IMR-90 (cell line): ENCODE measurements around the gene ABCA3. TPM values are rescaled to one million over a fixed set of nuclear protein-coding genes. Genes with fewer than 3 reads are reported as not detected.

Source experiments
- ATAC-seq: fragments of 200-7000 bp; cut with Tn5 transposase; 2 replicates; pipeline ENCODE4 v1.9.1; 2020; ENCODE audit warnings: low read depth, mild to moderate bottlenecking, moderate library complexity
- BruUV-seq: library from RNA; stranded (reverse); fragments of 400-500 nt; replicated peaks from 2 replicates; lab custom pipeline; 2021; lab: Mats Ljungman, UMichigan
- CTCF ChIA-PET: fragments of 300-600 bp; formaldehyde crosslinking; extraction: SDS; loops from one replicate; lab custom pipeline; 2021; ENCODE audit warnings: antibody characterized with exemption; lab: Yijun Ruan, JAX
- POLR2A ChIA-PET: fragments of 300-600 bp; sonication (Branson Sonifier 250); formaldehyde crosslinking; loops from one replicate; lab custom pipeline; 2022; ENCODE audit warnings: antibody characterized with exemption; ENCODE audit not compliant: unreplicated experiment; lab: Charles Lee
- DNase-seq: peaks from one replicate; pipeline ENCODE4 v3.0.0; 2013
- H2AFZ ChIP-seq: replicated peaks from 2 replicates; pipeline ENCODE3; 2013; ENCODE audit warnings: low read length, mild to moderate bottlenecking; ENCODE audit not compliant: poor library complexity
- H2AK5ac ChIP-seq: 2 replicates; pipeline ENCODE4 v1.6.1; 2013; ENCODE audit warnings: low read depth, low read length, inconsistent platforms
- H2AK9ac ChIP-seq: replicated peaks from 2 replicates; pipeline ENCODE3; 2013; ENCODE audit warnings: mild to moderate bottlenecking, low read depth, low read length, moderate library complexity; ENCODE audit not compliant: poor library complexity
- H2BK120ac ChIP-seq: 2 replicates; pipeline ENCODE4 v1.6.1; 2013; ENCODE audit warnings: low read depth, low read length, inconsistent platforms
- H2BK15ac ChIP-seq: 3 replicates; pipeline ENCODE4 v1.6.1; 2013; ENCODE audit warnings: low read depth, low read length, inconsistent platforms
- H2BK20ac ChIP-seq: 2 replicates; pipeline ENCODE4 v1.6.1; 2013; ENCODE audit warnings: low read depth, mild to moderate bottlenecking, inconsistent platforms, low read length, moderate library complexity
- H2BK5ac ChIP-seq: 2 replicates; pipeline ENCODE4 v1.6.1; 2013; ENCODE audit warnings: mild to moderate bottlenecking, low read depth, low read length, inconsistent platforms; ENCODE audit not compliant: poor library complexity, severe bottlenecking
- H3K14ac ChIP-seq: replicated peaks from 2 replicates; pipeline ENCODE4 v1.6.1; 2013; ENCODE audit warnings: low read depth, low read length, inconsistent platforms
- H3K18ac ChIP-seq: 2 replicates; pipeline ENCODE4 v1.6.1; 2013; ENCODE audit warnings: low read depth, low read length, control low read depth
- H3K23ac ChIP-seq: 2 replicates; pipeline ENCODE4 v1.6.1; 2013; ENCODE audit warnings: low read depth, low read length, inconsistent platforms
- H3K27ac ChIP-seq: 2 replicates; pipeline ENCODE4 v1.5.1; 2013; ENCODE audit warnings: mild to moderate bottlenecking, control low read depth, low read length; ENCODE audit not compliant: insufficient read depth
- H3K27me3 ChIP-seq: 2 replicates; pipeline ENCODE4 v1.6.1; 2013; ENCODE audit warnings: low read length; ENCODE audit not compliant: control insufficient read depth, insufficient read depth
- H3K36me3 ChIP-seq: 2 replicates; pipeline ENCODE4 v1.6.1; 2013; ENCODE audit warnings: low read length, mixed read lengths; ENCODE audit not compliant: control insufficient read depth, insufficient read depth
- H3K4ac ChIP-seq: 2 replicates; pipeline ENCODE4 v1.6.1; 2013; ENCODE audit warnings: low read depth, low read length, inconsistent platforms
- H3K4me1 ChIP-seq: 2 replicates; pipeline ENCODE4 v1.6.1; 2013; ENCODE audit warnings: low read length, mixed read lengths; ENCODE audit not compliant: control insufficient read depth, insufficient read depth
- H3K4me2 ChIP-seq: 2 replicates; pipeline ENCODE4 v1.6.1; 2013; ENCODE audit warnings: low read depth, mild to moderate bottlenecking, control low read depth, low read length, moderate library complexity
- H3K4me3 ChIP-seq: 2 replicates; pipeline ENCODE4 v1.5.1; 2013; ENCODE audit warnings: low read depth, mild to moderate bottlenecking, control low read depth, low read length, moderate library complexity; ENCODE audit not compliant: insufficient read depth
- H3K56ac ChIP-seq: 2 replicates; pipeline ENCODE4 v1.6.1; 2013; ENCODE audit warnings: low read length, inconsistent platforms; ENCODE audit not compliant: insufficient read depth; ENCODE audit errors: extremely low read depth
- H3K79me1 ChIP-seq, 2 experiments: 2 replicates each; pipeline ENCODE4 v1.6.1; 2013; ENCODE audit warnings: low read length in 2 of 2, inconsistent platforms in 1 of 2, low read depth in 1 of 2
- H3K9ac ChIP-seq: 2 replicates; pipeline ENCODE4 v1.6.1; 2013; ENCODE audit warnings: low read depth, low read length, control low read depth
- H3K9me1 ChIP-seq: 2 replicates; pipeline ENCODE4 v1.6.1; 2013; ENCODE audit warnings: low read length, inconsistent platforms; ENCODE audit not compliant: insufficient read depth
- H3K9me3 ChIP-seq: 2 replicates; pipeline ENCODE4 v1.6.1; 2013; ENCODE audit warnings: low read length; ENCODE audit not compliant: control insufficient read depth, insufficient read depth
- H4K20me1 ChIP-seq: 2 replicates; pipeline ENCODE4 v1.6.1; 2013; ENCODE audit warnings: low read length, inconsistent platforms; ENCODE audit not compliant: insufficient read depth
- H4K5ac ChIP-seq: 2 replicates; pipeline ENCODE4 v1.6.1; 2013; ENCODE audit warnings: mild to moderate bottlenecking, low read depth, low read length, control low read depth
- H4K8ac ChIP-seq, 2 experiments: 2 replicates each; pipeline ENCODE4 v1.6.1; 2013; ENCODE audit warnings: low read depth in 2 of 2, low read length in 2 of 2, control low read depth in 1 of 2, inconsistent platforms in 1 of 2
- H4K91ac ChIP-seq: 2 replicates; pipeline ENCODE4 v1.6.1; 2013; ENCODE audit warnings: low read depth, low read length, inconsistent platforms; ENCODE audit not compliant: insufficient read depth
- BHLHE40 ChIP-seq: fragments of 150-350 bp; IDR thresholded peaks from 2 replicates; pipeline ENCODE4 v1.6.1; 2016; ENCODE audit warnings: mild to moderate bottlenecking, low read depth, low read length
- CHD1 ChIP-seq: IDR thresholded peaks from 2 replicates; pipeline ENCODE4 v1.6.1; 2012; ENCODE audit warnings: low read depth, low read length, improper control_type of control experiment
- ELK1 ChIP-seq: fragments of 150-350 bp; IDR thresholded peaks from 2 replicates; pipeline ENCODE4 v1.6.1; 2016; ENCODE audit warnings: low read depth, mild to moderate bottlenecking, low read length, moderate library complexity, borderline replicate concordance
- MAFK ChIP-seq: IDR thresholded peaks from 2 replicates; pipeline ENCODE4 v1.6.1; 2012; ENCODE audit warnings: low read depth, low read length, improper control_type of control experiment
- MAZ ChIP-seq: IDR thresholded peaks from 2 replicates; pipeline ENCODE4 v1.6.1; 2012; ENCODE audit warnings: low read depth, mild to moderate bottlenecking, low read length, improper control_type of control experiment, moderate library complexity, borderline replicate concordance
- WGBS, 2 experiments: methylation state at CpG; one replicate each; pipeline versions ENCODE4 v1.1.5 to v1.1.7; 2013; ENCODE audit warnings: missing lambda C conversion rate in 2 of 2; ENCODE audit not compliant: insufficient read length in 1 of 2; ENCODE audit errors: extremely low coverage in 2 of 2; 5-methylcytosine and 5-hydroxymethylcytosine counted together
- dilution Hi-C: fragments of 300-500 bp; cut with HindIII; formaldehyde crosslinking; loops from one replicate; pipeline ENCODE4 v1.14.3; 2018; ENCODE audit warnings: low sequenced_read_pairs; ENCODE audit not compliant: unreplicated experiment
- in situ Hi-C: fragments of 300-500 bp; cut with MboI; formaldehyde crosslinking; loops from 3 replicates; pipeline ENCODE4 v1.14.3; 2019; ENCODE audit warnings: low sequenced_read_pairs, inconsistent platforms, mixed read lengths
- intact Hi-C: fragments of 100-400 bp; cut with micrococcal nuclease; formaldehyde crosslinking; loops from 2 replicates; pipeline ENCODE4 v1.10.0; 2022
- polyA plus RNA-seq, 3 experiments: library from polyadenylated mRNA; depleted of rRNA; stranded (reverse); fragments of >200 nt; gene quantifications; 2 replicates each; pipeline ENCODE4 v1.2.3, GENCODE V29; 2012; ENCODE audit warnings: low replicate concordance in 1 of 3
- total RNA-seq: library from RNA; depleted of rRNA; stranded (reverse); fragments of >200 nt; gene quantifications from 2 replicates; pipeline ENCODE4 v1.2.3, GENCODE V29; 2012

Gene ABCA3
- total and polyA plus RNA-seq, 2 of the 4 experiments (the other 2 are of a cell fraction), result 0.18 to 0.22 TPM

- Histone ChIP-seq H4K91ac (no peak overlapping the region), H3K18ac (no peak overlapping the region), H3K27ac (no peak overlapping the region), H4K8ac (no peak overlapping the region), H3K27me3 (peaks cover 9% of the 10 kb centered on the region), H3K4me3 (no peak overlapping the region), H4K5ac (no peak overlapping the region), H3K56ac (no peak overlapping the region), H3K9me1 (no peaks in the 10 kb centered on the region), H2AK9ac (no peak overlapping the region), H3K9me3 (no peaks in the 10 kb centered on the region), H2BK20ac (no peak overlapping the region), H3K4me2 (no peak overlapping the region), H2BK5ac (no peak overlapping the region), H2BK15ac (no peak overlapping the region), H2BK120ac (no peak overlapping the region), H3K36me3 (peaks cover 52% of the 10 kb centered on the region), H3K14ac (no peak overlapping the region), H3K79me1 (no peaks in the 10 kb centered on the region), H3K4me1 (peaks cover 5% of the 10 kb centered on the region; the same call in 1 of the 2 replicates), H4K20me1 (peaks cover 14% of the 10 kb centered on the region), H2AK5ac (no peak overlapping the region), H2AFZ (no peak overlapping the region), H3K23ac (no peak overlapping the region), H3K4ac (no peak overlapping the region), H3K9ac (no peak overlapping the region)
- in situ Hi-C loops, result no loop called here
- no peak for ATAC-seq
- ChIA-PET POLR2A (no interaction called here), CTCF (no interaction called here)
- no TSS peak for BruUV-seq
- no peak for TF ChIP-seq ELK1
- TF ChIP-seq BHLHE40, result no peak
- TF ChIP-seq CHD1, result no peak
- no peak for TF ChIP-seq MAFK
- no peak for TF ChIP-seq MAZ
- intact Hi-C loops, result no loop called here
- WGBS, 2 experiments, result 95% methylated on average over 11 of the region's 18 CpGs; no CpG with 5 or more reads in 1 of the 2 experiments
- dilution Hi-C loops, result no loop called here
- no peak for DNase-seq
These were observed 105.7 kb downstream of the ABCA3 start for GRCh38 chr16:2234813-2235170.
